Cardiac muscle cell (in vitro differentiated cells and primary cell): ENCODE measurements around the gene FMNL1. TPM values are rescaled to one million over a fixed set of nuclear protein-coding genes. Genes with fewer than 3 reads are reported as not detected.

Experiments
- DNase-seq, 2 donors: peaks; one replicate each; pipeline versions ENCODE4 v3.0.0 to v3.0.0-alpha.2; 2010 to 2017; ENCODE audit warnings: low read depth in 1 of 2, low spot score in 1 of 2
- H3K27ac ChIP-seq: fragments of 200-600 bp; sonication (generic); 2 replicates; pipeline ENCODE4 v1.5.1; 2016
- H3K27me3 ChIP-seq: fragments of 200-600 bp; sonication (generic); 2 replicates; pipeline ENCODE4 v1.6.0; 2016; ENCODE audit warnings: control low read depth
- H3K36me3 ChIP-seq: fragments of 200-600 bp; sonication (generic); 2 replicates; pipeline ENCODE4 v1.5.1; 2016; ENCODE audit warnings: control low read depth
- H3K4me1 ChIP-seq: fragments of 200-600 bp; sonication (generic); 2 replicates; pipeline ENCODE4 v1.8.1; 2017; ENCODE audit warnings: low read depth, mild to moderate bottlenecking, mixed run types
- H3K4me3 ChIP-seq: fragments of 200-600 bp; sonication (generic); 2 replicates; pipeline ENCODE4 v1.5.1; 2016; ENCODE audit warnings: mild to moderate bottlenecking
- H3K9me3 ChIP-seq: fragments of 200-600 bp; sonication (generic); 2 replicates; pipeline ENCODE4 v1.5.1; 2017; ENCODE audit warnings: low read depth, mild to moderate bottlenecking, control low read depth
- CTCF ChIP-seq: IDR thresholded peaks from 2 replicates; pipeline ENCODE4 v1.5.1; 2012; ENCODE audit warnings: low read depth, mild to moderate bottlenecking, low read length
- polyA plus RNA-seq: library from polyadenylated mRNA; unstranded; fragments of >200 nt; fragmentation: Nextera tagmentation; extraction: Ambion mirVana; gene quantifications from 2 replicates; pipeline ENCODE4 v1.2.1, GENCODE V29; 2016
- total RNA-seq: library from RNA; depleted of rRNA; stranded (reverse); fragments of >200 nt; gene quantifications from 2 replicates; pipeline ENCODE4 v1.2.3, GENCODE V29; 2016

The FMNL1 gene
- total and polyA plus RNA-seq, 2 experiments from 2014 or later = 0.51 to 0.83 TPM

GRCh38 chr17:45260204-45260783, 38.6 kb downstream of the FMNL1 start:
- Histone ChIP-seq H3K4me1 (peaks cover 10% of the 10 kb centered on the region), H3K4me3 (no peak overlapping the region), H3K27me3 (peaks cover 4% of the 10 kb centered on the region), H3K27ac (no peak overlapping the region), H3K36me3 (peaks cover 3% of the 10 kb centered on the region), H3K9me3 (no peaks in the 10 kb centered on the region)
- DNase-seq = no peak
- no peak for TF ChIP-seq CTCF

- H3K36me3 ChIP-seq = peaks cover 3% of the 10 kb centered on the region
- H3K27me3 ChIP-seq = peaks cover 4% of the 10 kb centered on the region
- H3K9me3 ChIP-seq = no peaks in the 10 kb centered on the region
- H3K4me3 ChIP-seq = peak within 1 kb of the TSS; percentile 40
- no peak for TF ChIP-seq CTCF
- DNase-seq = peak; percentile 43 to 63
- H3K4me1 ChIP-seq = peaks cover 10% of the 10 kb centered on the region
- no peak within 1 kb of the TSS for H3K27ac ChIP-seq
Measured at GRCh38 chr17:45261577-45262515, 40.2 kb downstream of the FMNL1 start, which contains the start of gene SPATA32. Gene SPATA32 (minus strand): TSS chr17:45262094. CDS start chr17:45262016, 78 bp downstream.

- peak; percentile 16 for TF ChIP-seq CTCF
- H3K4me1 ChIP-seq = peaks cover 10% of the 10 kb centered on the region
- H3K9me3 ChIP-seq = no peaks in the 10 kb centered on the region
- peaks cover 3% of the 10 kb centered on the region for H3K36me3 ChIP-seq
- peak overlapping the region; percentile 40 for H3K4me3 ChIP-seq
- no peak overlapping the region for H3K27ac ChIP-seq
- H3K27me3 ChIP-seq = peaks cover 4% of the 10 kb centered on the region
- DNase-seq = peak in 1 of 2 donors; percentile 65
Measured at GRCh38 chr17:45262516-45263476, 41.1 kb downstream of the FMNL1 start.

- no peak for TF ChIP-seq CTCF
- Histone ChIP-seq H3K4me3 (no peak overlapping the region), H3K27ac (peak overlapping the region; percentile 67), H3K4me1 (peaks cover 10% of the 10 kb centered on the region), H3K36me3 (peaks cover 5% of the 10 kb centered on the region), H3K27me3 (peaks cover 4% of the 10 kb centered on the region), H3K9me3 (no peaks in the 10 kb centered on the region)
- peak in 1 of 2 donors; percentile 11 for DNase-seq
Measured at GRCh38 chr17:45263477-45263860, 41.8 kb downstream of the FMNL1 start.

GRCh38 chr17:45264430-45264829, 42.7 kb downstream of the FMNL1 start:
- Histone ChIP-seq H3K27ac (no peak overlapping the region), H3K27me3 (peaks cover 4% of the 10 kb centered on the region), H3K9me3 (no peaks in the 10 kb centered on the region), H3K4me1 (peaks cover 10% of the 10 kb centered on the region), H3K4me3 (no peak overlapping the region), H3K36me3 (peaks cover 13% of the 10 kb centered on the region)
- no peak for DNase-seq
- TF ChIP-seq CTCF = no peak
